PFSK-1 (cell line): ENCODE data around the gene DCAF5.

ENCODE experiments used
- FOXP2 ChIP-seq: optimal IDR thresholded peaks from 2 replicates; pipeline ENCODE3; 2011; ENCODE audit warnings: borderline replicate concordance, control low read depth, inconsistent platforms; ENCODE audit not compliant: insufficient read depth; ENCODE audit errors: extremely low read length, extremely low read depth
- POLR2AphosphoS5 ChIP-seq: IDR thresholded peaks from 2 replicates; pipeline ENCODE4 v1.6.1; 2012; ENCODE audit warnings: low read depth, mild to moderate bottlenecking, control low read depth, low read length, moderate library complexity
- SIN3A ChIP-seq: IDR thresholded peaks from 2 replicates; pipeline ENCODE4 v1.6.1; 2012; ENCODE audit warnings: mild to moderate bottlenecking, low read length, moderate library complexity, borderline replicate concordance; ENCODE audit not compliant: insufficient read depth
- TAF1 ChIP-seq: IDR thresholded peaks from 2 replicates; pipeline ENCODE4 v1.6.1; 2012; ENCODE audit warnings: low read length, control low read depth, borderline replicate concordance; ENCODE audit not compliant: insufficient read depth
- TF ChIP-seq, protein P1 (sequence below), 2 experiments: IDR thresholded peaks; 2 replicates each; pipeline versions ENCODE4 v1.6.1 to v1.8.0; 2011 to 2012; ENCODE audit warnings: low read depth in 2 of 2, low read length in 2 of 2, control low read depth in 1 of 2, inconsistent platforms in 1 of 2, mild to moderate bottlenecking in 1 of 2, moderate library complexity in 1 of 2; ENCODE audit not compliant: insufficient read depth in 1 of 2

DCAF5 gene

DNA sequence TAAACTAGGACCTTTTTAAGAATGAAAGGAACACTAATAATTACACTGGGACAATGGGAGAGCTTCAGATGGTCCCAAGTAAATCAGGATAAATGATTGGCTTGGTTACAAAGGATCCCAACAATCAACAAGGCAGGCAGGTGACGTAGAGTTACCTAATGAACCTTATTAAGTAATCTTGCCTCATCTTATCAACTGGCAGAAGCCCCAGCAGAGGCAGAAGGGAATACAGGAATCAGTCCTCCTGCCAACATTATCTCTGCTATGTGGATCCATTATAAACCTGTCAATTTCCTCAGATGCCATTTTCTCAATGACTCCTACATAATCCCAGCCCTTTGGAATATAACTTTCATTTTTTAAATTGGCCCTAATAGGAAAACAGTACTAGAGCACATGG lies 11.4 kb downstream of the DCAF5 start:
- TF ChIP-seq POLR2AphosphoS5 = no peak
- no peak for TF ChIP-seq FOXP2
- no peak for TF ChIP-seq SIN3A
- TF ChIP-seq TAF1 = no peak

DNA sequence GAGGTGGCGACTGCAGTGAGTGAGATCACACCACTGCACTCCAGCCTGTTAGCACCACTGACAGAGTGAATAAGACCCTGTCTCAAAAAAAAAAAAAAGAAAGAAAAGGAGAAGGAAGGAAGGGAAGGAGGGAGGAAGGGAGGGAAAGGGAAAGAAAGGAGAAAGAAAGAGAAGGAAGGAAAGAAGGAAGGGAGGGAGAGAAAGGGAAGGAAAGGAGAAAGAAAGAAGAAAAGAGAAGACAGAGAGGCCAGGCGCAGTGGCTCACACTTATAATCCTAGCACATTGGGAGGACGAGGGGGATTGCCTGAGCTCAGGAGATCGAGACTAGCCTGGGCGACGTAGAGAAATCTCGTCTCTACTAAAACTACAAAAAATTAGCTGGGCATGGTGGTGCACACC lies 13.2 kb downstream of the DCAF5 start:
- TF ChIP-seq, protein P1, sequence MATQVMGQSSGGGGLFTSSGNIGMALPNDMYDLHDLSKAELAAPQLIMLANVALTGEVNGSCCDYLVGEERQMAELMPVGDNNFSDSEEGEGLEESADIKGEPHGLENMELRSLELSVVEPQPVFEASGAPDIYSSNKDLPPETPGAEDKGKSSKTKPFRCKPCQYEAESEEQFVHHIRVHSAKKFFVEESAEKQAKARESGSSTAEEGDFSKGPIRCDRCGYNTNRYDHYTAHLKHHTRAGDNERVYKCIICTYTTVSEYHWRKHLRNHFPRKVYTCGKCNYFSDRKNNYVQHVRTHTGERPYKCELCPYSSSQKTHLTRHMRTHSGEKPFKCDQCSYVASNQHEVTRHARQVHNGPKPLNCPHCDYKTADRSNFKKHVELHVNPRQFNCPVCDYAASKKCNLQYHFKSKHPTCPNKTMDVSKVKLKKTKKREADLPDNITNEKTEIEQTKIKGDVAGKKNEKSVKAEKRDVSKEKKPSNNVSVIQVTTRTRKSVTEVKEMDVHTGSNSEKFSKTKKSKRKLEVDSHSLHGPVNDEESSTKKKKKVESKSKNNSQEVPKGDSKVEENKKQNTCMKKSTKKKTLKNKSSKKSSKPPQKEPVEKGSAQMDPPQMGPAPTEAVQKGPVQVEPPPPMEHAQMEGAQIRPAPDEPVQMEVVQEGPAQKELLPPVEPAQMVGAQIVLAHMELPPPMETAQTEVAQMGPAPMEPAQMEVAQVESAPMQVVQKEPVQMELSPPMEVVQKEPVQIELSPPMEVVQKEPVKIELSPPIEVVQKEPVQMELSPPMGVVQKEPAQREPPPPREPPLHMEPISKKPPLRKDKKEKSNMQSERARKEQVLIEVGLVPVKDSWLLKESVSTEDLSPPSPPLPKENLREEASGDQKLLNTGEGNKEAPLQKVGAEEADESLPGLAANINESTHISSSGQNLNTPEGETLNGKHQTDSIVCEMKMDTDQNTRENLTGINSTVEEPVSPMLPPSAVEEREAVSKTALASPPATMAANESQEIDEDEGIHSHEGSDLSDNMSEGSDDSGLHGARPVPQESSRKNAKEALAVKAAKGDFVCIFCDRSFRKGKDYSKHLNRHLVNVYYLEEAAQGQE (IDR thresholded peaks at IDR 0.05; ENCODE audit: insufficient read depth in 1 of 2, low read depth in 2 of 2, low read length in 2 of 2) = no peak
- TF ChIP-seq FOXP2 (no peak), SIN3A (no peak)

DNA sequence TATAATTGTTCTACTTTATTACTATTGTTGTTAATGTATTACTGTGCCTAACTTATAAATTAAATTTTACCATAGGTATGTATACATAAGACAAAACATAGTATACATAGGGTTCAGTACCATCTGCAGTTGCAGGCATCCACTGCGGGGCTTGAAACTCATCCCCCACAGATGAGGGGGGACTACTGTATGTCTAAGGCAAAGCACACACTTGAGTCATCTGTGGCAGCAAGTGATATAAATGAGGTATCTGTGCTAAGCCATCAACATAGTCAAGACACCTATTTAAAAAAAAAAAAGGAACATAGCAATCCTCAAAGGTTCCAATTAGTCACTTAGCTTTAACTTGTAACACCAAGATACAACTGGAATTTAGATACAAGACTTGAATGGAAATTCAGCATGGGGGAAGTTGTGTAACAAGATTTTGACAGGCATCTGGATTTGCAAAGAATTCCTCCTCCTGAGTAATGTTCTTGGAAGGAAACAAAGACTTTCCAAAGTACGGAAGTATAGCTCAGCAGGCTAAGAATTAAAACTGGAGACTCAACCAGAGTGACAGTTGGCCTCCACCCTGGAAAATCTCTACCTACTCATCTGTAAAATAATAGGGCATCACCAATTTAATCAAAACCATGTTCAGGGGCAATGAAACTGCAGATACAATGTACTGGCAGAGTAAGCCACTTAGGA lies 14.9 kb downstream of the DCAF5 start:
- TF ChIP-seq POLR2AphosphoS5 (no peak), TAF1 (no peak), SIN3A (no peak)

DNA sequence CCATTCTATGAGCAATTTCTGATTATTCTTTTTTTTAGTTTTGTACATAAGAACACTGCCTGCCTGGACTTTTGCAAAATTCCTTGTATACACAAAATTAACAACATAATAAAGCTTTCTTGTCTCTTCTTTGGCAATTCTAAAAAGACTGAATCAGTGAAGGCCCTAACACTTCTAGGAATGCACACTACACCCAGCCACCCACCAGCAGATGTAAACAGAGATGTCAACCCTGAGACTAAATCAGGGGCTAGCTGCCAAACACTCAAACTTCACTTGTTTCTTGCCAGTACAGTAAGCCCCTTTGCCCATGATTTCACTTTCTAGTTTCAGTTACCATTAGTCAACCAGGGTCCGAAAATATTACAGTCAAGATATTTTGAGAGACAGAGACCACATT lies 15.5 kb downstream of the DCAF5 start:
- TF ChIP-seq SIN3A = no peak
- no peak for TF ChIP-seq POLR2AphosphoS5
- no peak for TF ChIP-seq TAF1
- TF ChIP-seq, protein P1 (IDR thresholded peaks at IDR 0.05; ENCODE audit: insufficient read depth in 1 of 2, low read depth in 2 of 2, low read length in 2 of 2) = no peak
- no peak for TF ChIP-seq FOXP2

DNA sequence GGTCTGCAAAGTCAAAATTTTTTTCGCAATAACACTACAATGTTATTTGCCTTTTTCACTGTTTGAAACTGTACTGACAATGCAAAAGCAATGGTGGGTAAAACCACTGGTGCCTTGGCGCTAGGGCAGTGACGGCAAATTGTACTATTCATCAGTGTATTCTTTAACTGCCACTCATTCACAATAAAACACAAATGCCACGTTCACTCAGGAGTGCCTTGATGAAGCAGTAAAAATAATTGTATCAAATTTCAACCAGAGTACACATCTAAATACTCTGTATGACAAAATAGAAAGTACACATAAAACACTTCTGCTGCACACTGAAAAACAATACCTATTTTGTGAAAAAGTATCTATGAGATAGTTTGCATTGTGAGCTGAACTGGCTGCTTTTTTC lies 17.8 kb downstream of the DCAF5 start:
- TF ChIP-seq FOXP2 = no peak
- TF ChIP-seq TAF1 = no peak
- TF ChIP-seq, protein P1 (IDR thresholded peaks at IDR 0.05; ENCODE audit: insufficient read depth in 1 of 2, low read depth in 2 of 2, low read length in 2 of 2) = no peak
- no peak for TF ChIP-seq SIN3A
- TF ChIP-seq POLR2AphosphoS5 = no peak
